Measurements from ENCODE around the gene MAMSTR. TPM values are rescaled to one million over a fixed set of nuclear protein-coding genes. Genes with fewer than 3 reads are reported as not detected.

MAMSTR gene
- total and polyA plus RNA-seq, 12 donors, result 8.9 to 57.9 (median 26.4) TPM

GRCh38 chr19:48664476-48664875 is 55.0 kb downstream of the MAMSTR start:
- Histone ChIP-seq H3K4me3 (no peak overlapping the region), H3K36me3 (replicated peaks in 1 of 2) (no peaks in the 10 kb centered on the region), H3K27me3 (no peaks in the 10 kb centered on the region), H3K4me1 (replicated peaks in 1 of 2) (peaks cover 0 to 9% of the 10 kb centered on the region in 2 donors), H3K27ac (no peak overlapping the region), H3K9me3 (replicated peaks in 1 of 3) (no peaks in the 10 kb centered on the region)
- WGBS, 4 donors, result 86 to 93% (median 90%) methylated on average over 7 to 14 of the region's 14 CpGs
- intact Hi-C loops (cut with DNase I), result no loop called here
- DNase-seq, result no peak
- TF ChIP-seq POLR2A (IDR thresholded peaks at IDR 0.05) (no peak), CTCF (IDR thresholded peaks at IDR 0.05) (no peak)

DNA sequence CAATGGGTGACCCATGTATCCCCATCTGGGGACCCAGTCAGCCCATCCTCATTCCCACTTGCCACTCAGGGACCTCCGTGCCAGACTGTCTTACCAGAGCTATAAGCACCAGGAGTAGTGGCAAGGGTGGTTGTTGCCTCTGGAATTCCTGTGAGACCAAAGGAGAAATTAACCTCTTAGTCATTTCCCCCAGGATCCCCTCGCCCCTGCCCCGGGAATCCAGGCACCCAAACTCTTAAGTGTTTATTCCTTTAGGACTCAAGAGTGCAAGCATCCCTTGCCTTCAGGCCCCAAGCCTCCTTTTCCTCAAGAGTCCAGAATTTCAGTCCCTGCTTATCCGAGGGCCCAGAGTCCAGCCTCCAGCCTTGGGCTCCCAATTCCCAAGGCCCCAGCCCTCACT is 55.9 kb downstream of the MAMSTR start:
- intact Hi-C loops (cut with DNase I), result no loop called here
- Histone ChIP-seq H3K27ac (no peak overlapping the region), H3K9me3 (replicated peaks in 1 of 3) (no peaks in the 10 kb centered on the region), H3K27me3 (no peaks in the 10 kb centered on the region), H3K4me3 (no peak overlapping the region), H3K4me1 (replicated peaks in 1 of 2) (peaks cover 0 to 9% of the 10 kb centered on the region in 2 donors), H3K36me3 (replicated peaks in 1 of 2) (no peaks in the 10 kb centered on the region)
- TF ChIP-seq POLR2A (IDR thresholded peaks at IDR 0.05) (no peak), CTCF (IDR thresholded peaks at IDR 0.05) (no peak)
- no peak for DNase-seq
- WGBS, 4 donors, result 86 to 97% (median 93%) methylated on average over 3 to 4 of the region's 4 CpGs

Other genes with a start within 250 kb of the MAMSTR start
- 1 to 10 TPM in 7 of 9 donors, under 1 TPM in 2; 0.06 to 4.4 (median 2.2) TPM for gene LMTK3, start 207.9 kb downstream of the MAMSTR start, total RNA-seq
- gene LMTK3, start 207.9 kb downstream of the MAMSTR start, polyA plus RNA-seq, result 10 to 100 TPM in 1 of 3 donors, 1 to 10 TPM in 1, under 1 TPM in 1; 0.57 to 15.1 (median 2.3) TPM
- gene SULT2B1, start 167.6 kb downstream of the MAMSTR start, total RNA-seq, result 1 to 10 TPM in 2 of 9 donors, under 1 TPM in 4, not detected in 3; 0.22 to 1.4 (median 0.49) TPM
- under 1 TPM; 0.24 to 0.88 (median 0.72) TPM for gene SULT2B1, start 167.6 kb downstream of the MAMSTR start, polyA plus RNA-seq
- not detected for gene SPACA4, start 113.0 kb downstream of the MAMSTR start, total RNA-seq
- gene SPACA4, start 113.0 kb downstream of the MAMSTR start, polyA plus RNA-seq, result not detected
- under 1 TPM in 2 of 9 donors, not detected in 7; 0.17 to 0.75 TPM for gene FAM83E, start 104.6 kb downstream of the MAMSTR start, total RNA-seq
- 1 to 10 TPM in 1 of 3 donors, under 1 TPM in 1, not detected in 1; 0.24 to 1.6 TPM for gene FAM83E, start 104.6 kb downstream of the MAMSTR start, polyA plus RNA-seq
- gene RPL18, start 100.5 kb downstream of the MAMSTR start, total RNA-seq, result 1,000 to 10,000 TPM; 1,183 to 3,315 (median 1,689) TPM
- 1,000 to 10,000 TPM in 2 of 3 donors, 100 to 1,000 TPM in 1; 575 to 5,137 (median 3,671) TPM for gene RPL18, start 100.5 kb downstream of the MAMSTR start, polyA plus RNA-seq
- gene SPHK2, start 100.2 kb downstream of the MAMSTR start, total RNA-seq, result 10 to 100 TPM; 11.7 to 27.9 (median 17.9) TPM
- 10 to 100 TPM in 2 of 3 donors, 1 to 10 TPM in 1; 4.3 to 29.9 (median 12.6) TPM for gene SPHK2, start 100.2 kb downstream of the MAMSTR start, polyA plus RNA-seq
- 10 to 100 TPM; 24.3 to 78.3 (median 49.2) TPM for gene DBP, start 82.3 kb downstream of the MAMSTR start, total RNA-seq
- 10 to 100 TPM; 11.5 to 80.6 (median 57.9) TPM for gene DBP, start 82.3 kb downstream of the MAMSTR start, polyA plus RNA-seq
- 10 to 100 TPM in 8 of 9 donors, 1 to 10 TPM in 1; 6.0 to 44.2 (median 21.7) TPM for gene CA11, start 73.5 kb downstream of the MAMSTR start, total RNA-seq
- gene CA11, start 73.5 kb downstream of the MAMSTR start, polyA plus RNA-seq, result 100 to 1,000 TPM in 1 of 3 donors, 10 to 100 TPM in 2; 17.7 to 125 (median 50.4) TPM
- gene NTN5, start 46.7 kb downstream of the MAMSTR start, total RNA-seq, result 1 to 10 TPM in 1 of 9 donors, under 1 TPM in 5, not detected in 3; 0.11 to 2.4 (median 0.42) TPM
- gene NTN5, start 46.7 kb downstream of the MAMSTR start, polyA plus RNA-seq, result 1 to 10 TPM in 2 of 3 donors, under 1 TPM in 1; 0.11 to 2.4 (median 1.1) TPM
- gene FUT2, start 23.8 kb downstream of the MAMSTR start, total RNA-seq, result not detected
- gene FUT2, start 23.8 kb downstream of the MAMSTR start, polyA plus RNA-seq, result under 1 TPM in 2 of 3 donors, not detected in 1; 0.03 to 0.24 TPM
- gene RASIP1, start 20.9 kb upstream of the MAMSTR start, total RNA-seq, result 10 to 100 TPM in 8 of 9 donors, 1 to 10 TPM in 1; 7.3 to 23.1 (median 16.7) TPM
- 10 to 100 TPM in 2 of 3 donors, 1 to 10 TPM in 1; 5.1 to 38.9 (median 34.6) TPM for gene RASIP1, start 20.9 kb upstream of the MAMSTR start, polyA plus RNA-seq
- 1 to 10 TPM in 3 of 9 donors, under 1 TPM in 3, not detected in 3; 0.70 to 2.9 (median 1.4) TPM for gene IZUMO1, start 27.2 kb upstream of the MAMSTR start, total RNA-seq
- 1 to 10 TPM in 2 of 3 donors, under 1 TPM in 1; 0.59 to 1.2 (median 1.2) TPM for gene IZUMO1, start 27.2 kb upstream of the MAMSTR start, polyA plus RNA-seq
- gene FUT1, start 32.9 kb upstream of the MAMSTR start, total RNA-seq, result 1 to 10 TPM; 1.3 to 4.5 (median 2.3) TPM
- 1 to 10 TPM; 1.2 to 1.9 (median 1.7) TPM for gene FUT1, start 32.9 kb upstream of the MAMSTR start, polyA plus RNA-seq
- not detected for gene FGF21, start 35.8 kb upstream of the MAMSTR start, total RNA-seq
- not detected for gene FGF21, start 35.8 kb upstream of the MAMSTR start, polyA plus RNA-seq
- gene BCAT2, start 91.3 kb upstream of the MAMSTR start, total RNA-seq, result 100 to 1,000 TPM in 7 of 9 donors, 10 to 100 TPM in 2; 57.5 to 163 (median 107) TPM
- 100 to 1,000 TPM in 1 of 3 donors, 10 to 100 TPM in 2; 82.9 to 114 (median 87.6) TPM for gene BCAT2, start 91.3 kb upstream of the MAMSTR start, polyA plus RNA-seq
- 10 to 100 TPM; 18.9 to 63.0 (median 40.1) TPM for gene HSD17B14, start 116.8 kb upstream of the MAMSTR start, total RNA-seq
- gene HSD17B14, start 116.8 kb upstream of the MAMSTR start, polyA plus RNA-seq, result 100 to 1,000 TPM in 2 of 3 donors, 1 to 10 TPM in 1; 7.4 to 178 (median 135) TPM
- 10 to 100 TPM in 8 of 9 donors, 1 to 10 TPM in 1; 4.5 to 65.1 (median 24.5) TPM for gene PLEKHA4, start 148.9 kb upstream of the MAMSTR start, total RNA-seq
- gene PLEKHA4, start 148.9 kb upstream of the MAMSTR start, polyA plus RNA-seq, result 10 to 100 TPM in 2 of 3 donors, 1 to 10 TPM in 1; 7.1 to 74.6 (median 70.8) TPM
- 10 to 100 TPM; 18.2 to 54.6 (median 39.4) TPM for gene PPP1R15A, start 152.7 kb upstream of the MAMSTR start, total RNA-seq
- 100 to 1,000 TPM in 1 of 3 donors, 10 to 100 TPM in 2; 49.2 to 174 (median 73.3) TPM for gene PPP1R15A, start 152.7 kb upstream of the MAMSTR start, polyA plus RNA-seq
- under 1 TPM in 5 of 9 donors, not detected in 4; 0.14 to 0.72 (median 0.27) TPM for gene TULP2, start 179.0 kb upstream of the MAMSTR start, total RNA-seq
- under 1 TPM in 1 of 3 donors, not detected in 2; 0.07 TPM for gene TULP2, start 179.0 kb upstream of the MAMSTR start, polyA plus RNA-seq
- 100 to 1,000 TPM; 117 to 581 (median 289) TPM for gene NUCB1, start 180.6 kb upstream of the MAMSTR start, total RNA-seq
- 100 to 1,000 TPM in 2 of 3 donors, 10 to 100 TPM in 1; 98.8 to 189 (median 175) TPM for gene NUCB1, start 180.6 kb upstream of the MAMSTR start, polyA plus RNA-seq
- gene DHDH, start 214.0 kb upstream of the MAMSTR start, total RNA-seq, result under 1 TPM in 4 of 9 donors, not detected in 5; 0.17 to 0.56 (median 0.33) TPM
- 1 to 10 TPM in 1 of 3 donors, under 1 TPM in 2; 0.27 to 2.8 (median 0.47) TPM for gene DHDH, start 214.0 kb upstream of the MAMSTR start, polyA plus RNA-seq
- 10 to 100 TPM; 18.1 to 79.0 (median 56.1) TPM for gene BAX, start 235.2 kb upstream of the MAMSTR start, total RNA-seq
- 10 to 100 TPM; 21.5 to 61.3 (median 41.0) TPM for gene BAX, start 235.2 kb upstream of the MAMSTR start, polyA plus RNA-seq
- over 10,000 TPM in 1 of 9 donors, 1,000 to 10,000 TPM in 8; 3,284 to 11,726 (median 3,862) TPM for gene FTL, start 245.6 kb upstream of the MAMSTR start, total RNA-seq
- gene FTL, start 245.6 kb upstream of the MAMSTR start, polyA plus RNA-seq, result 1,000 to 10,000 TPM; 2,288 to 7,123 (median 4,274) TPM

Measured in adrenal gland (tissue), 12 donors.